ENCODE measurements around the gene RABGEF1.
A peak's percentile ranks its signal among the peaks of the same experiment; 100 is the strongest.
"Not testable (repeated sequence)": the region's sequence is repeated elsewhere in the genome, so short reads cannot be mapped to it uniquely, and the experiment has no call there.

The RABGEF1 gene

GRCh38 chr7:66817208-66817795, 76.8 kb downstream of the RABGEF1 start:
- H3K9me3 Mint-ChIP-seq; H3K36me3 Mint-ChIP-seq; DNase-seq (ENCODE audit: low spot score in 2 of 2); H3K4me1 Mint-ChIP-seq; H3K27me3 Mint-ChIP-seq: not testable (repeated sequence)
- ATAC-seq (ENCODE audit: low read depth) = peak; percentile 92
- Mint-ChIP-seq H3K27ac (peak overlapping the region; percentile 77), H3K4me3 (peak overlapping the region; percentile 47)

GRCh38 chr7:66817956-66818355, 77.4 kb downstream of the RABGEF1 start:
- not testable (repeated sequence) for H3K9me3 Mint-ChIP-seq; DNase-seq (ENCODE audit: low spot score in 2 of 2); H3K4me3 Mint-ChIP-seq; H3K27me3 Mint-ChIP-seq; H3K36me3 Mint-ChIP-seq; ATAC-seq (ENCODE audit: low read depth); H3K4me1 Mint-ChIP-seq
- H3K27ac Mint-ChIP-seq = peak overlapping the region; percentile 77

DNA sequence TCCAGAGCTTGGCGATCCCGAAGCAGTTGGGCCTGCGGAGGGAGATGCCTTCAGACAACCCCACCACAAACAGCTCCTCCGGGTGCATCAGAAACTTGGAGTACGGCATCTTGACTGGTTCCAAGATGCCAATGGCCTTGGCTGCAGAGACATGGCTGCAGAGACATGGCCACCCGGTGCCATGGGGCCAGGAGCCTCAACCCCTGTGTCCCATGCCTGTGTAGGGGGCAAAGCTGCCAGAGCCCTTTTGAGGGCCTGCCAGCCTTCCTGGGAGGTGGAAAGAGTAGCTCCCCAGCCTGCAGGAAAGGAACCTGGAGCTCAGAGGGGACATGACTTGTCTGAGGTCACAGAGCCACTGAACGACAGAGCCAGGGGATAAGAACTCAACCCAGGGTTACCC, 83.5 kb downstream of the RABGEF1 start:
- Mint-ChIP-seq H3K27ac (no peak overlapping the region), H3K4me1 (no peaks in the 10 kb centered on the region), H3K36me3 (no peaks in the 10 kb centered on the region), H3K27me3 (no peaks in the 10 kb centered on the region), H3K9me3 (no peaks in the 10 kb centered on the region), H3K4me3 (no peak overlapping the region)
- no peak for ATAC-seq (ENCODE audit: low read depth)
- DNase-seq (ENCODE audit: low spot score in 2 of 2) = no peak

- not testable (repeated sequence) for H3K9me3 Mint-ChIP-seq; DNase-seq (ENCODE audit: low spot score in 2 of 2); H3K4me1 Mint-ChIP-seq; H3K36me3 Mint-ChIP-seq; H3K4me3 Mint-ChIP-seq; H3K27me3 Mint-ChIP-seq; H3K27ac Mint-ChIP-seq
- ATAC-seq (ENCODE audit: low read depth) = peak; percentile 46
Measured at GRCh38 chr7:66825538-66825937, 85.0 kb downstream of the RABGEF1 start.

GRCh38 chr7:66826649-66827048, 86.1 kb downstream of the RABGEF1 start:
- no peak overlapping the region for H3K27ac Mint-ChIP-seq
- no peaks in the 10 kb centered on the region for H3K4me1 Mint-ChIP-seq
- no peaks in the 10 kb centered on the region for H3K36me3 Mint-ChIP-seq
- H3K9me3 Mint-ChIP-seq = no peaks in the 10 kb centered on the region
- ATAC-seq (ENCODE audit: low read depth) (no peak), DNase-seq (ENCODE audit: low spot score in 2 of 2) (no peak)
- no peaks in the 10 kb centered on the region for H3K27me3 Mint-ChIP-seq
- H3K4me3 Mint-ChIP-seq = no peak overlapping the region

DNA sequence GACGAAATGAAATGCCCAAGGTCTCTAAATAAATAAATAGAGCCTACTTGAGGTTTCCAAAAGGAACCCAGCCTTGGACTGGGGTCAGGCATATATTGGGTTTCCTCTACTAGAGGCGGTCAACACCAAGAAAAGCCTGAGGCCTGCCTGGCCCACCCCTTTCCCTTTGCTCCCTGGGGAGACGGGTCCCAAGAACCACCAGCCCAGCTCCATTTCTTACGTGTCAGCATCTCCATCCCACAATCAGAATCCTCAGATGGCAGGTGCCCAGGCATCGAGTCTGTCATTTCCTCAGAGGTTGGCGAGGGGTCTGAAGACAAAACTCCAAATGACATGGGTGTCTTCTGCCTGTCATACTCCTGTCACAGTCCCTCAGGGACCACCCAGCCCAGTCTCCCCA, 90.4 kb downstream of the RABGEF1 start:
- not testable (repeated sequence) for H3K27ac Mint-ChIP-seq; DNase-seq (ENCODE audit: low spot score in 2 of 2); H3K36me3 Mint-ChIP-seq; H3K27me3 Mint-ChIP-seq; H3K9me3 Mint-ChIP-seq; ATAC-seq (ENCODE audit: low read depth); H3K4me3 Mint-ChIP-seq; H3K4me1 Mint-ChIP-seq

DNA sequence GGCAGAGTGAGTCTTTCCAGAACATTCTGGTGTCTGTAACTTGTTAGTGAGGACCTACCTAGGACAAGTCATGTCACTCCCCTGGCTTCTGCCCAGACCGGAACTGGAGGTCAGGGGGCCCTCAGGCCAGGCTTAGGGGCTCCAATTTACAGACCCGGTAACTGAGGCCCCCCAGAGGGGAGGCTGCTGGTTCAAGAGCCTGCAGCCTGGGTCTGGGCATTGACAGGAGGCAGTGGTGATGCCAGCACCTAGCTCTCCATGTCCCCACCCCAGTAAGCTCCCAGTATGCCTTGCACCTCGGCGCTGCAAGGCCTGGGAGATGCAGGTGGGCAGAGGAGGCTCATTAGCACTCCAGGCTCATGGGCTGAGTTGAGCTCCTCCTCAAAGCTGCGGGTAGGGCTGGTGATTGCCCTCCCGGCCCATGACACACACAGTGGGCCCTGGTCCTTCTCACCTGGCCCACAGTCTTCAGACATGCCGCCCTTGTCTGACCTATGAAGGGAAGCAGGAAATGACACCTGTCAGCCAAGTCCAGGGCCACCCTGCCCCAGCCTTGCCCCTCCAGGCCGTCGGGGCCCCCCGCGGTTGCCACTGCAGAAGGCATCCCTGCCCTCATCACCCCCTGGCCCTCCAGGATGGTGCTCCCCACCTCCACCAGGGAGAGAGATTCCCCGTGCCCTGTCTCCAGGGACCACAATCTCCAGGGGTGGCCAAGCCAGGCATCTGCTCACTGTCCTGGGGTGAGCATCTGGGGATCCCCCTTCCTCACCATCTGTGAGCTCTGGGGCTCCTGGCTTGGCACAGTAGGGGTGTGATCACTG, 92.2 kb downstream of the RABGEF1 start:
- no peaks in the 10 kb centered on the region for H3K27me3 Mint-ChIP-seq
- H3K4me3 Mint-ChIP-seq = no peak overlapping the region
- no peaks in the 10 kb centered on the region for H3K9me3 Mint-ChIP-seq
- H3K36me3 Mint-ChIP-seq = no peaks in the 10 kb centered on the region
- ATAC-seq (ENCODE audit: low read depth) (no peak), DNase-seq (ENCODE audit: low spot score in 2 of 2) (no peak)
- no peaks in the 10 kb centered on the region for H3K4me1 Mint-ChIP-seq
- H3K27ac Mint-ChIP-seq = no peak overlapping the region

DNA sequence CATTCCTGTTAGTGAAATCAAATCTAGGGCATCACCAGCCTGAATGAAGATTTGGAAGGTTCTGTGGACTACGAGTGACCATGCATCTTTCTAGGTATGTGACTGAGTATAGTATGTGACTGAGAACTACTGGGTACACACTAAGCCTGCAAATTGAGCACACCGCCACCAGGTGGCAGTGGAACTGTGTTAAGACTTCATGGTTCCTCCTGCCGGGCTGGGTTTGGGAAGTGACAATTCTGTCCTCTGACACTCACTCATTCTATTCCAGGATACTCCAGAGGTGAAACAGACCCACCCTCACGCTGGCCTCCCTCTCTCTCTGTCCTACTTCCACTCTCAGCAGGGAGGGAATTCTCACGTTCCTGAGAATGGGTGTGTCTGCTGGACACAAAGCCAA, 96.5 kb downstream of the RABGEF1 start:
- Mint-ChIP-seq H3K27ac (no peak overlapping the region), H3K27me3 (no peaks in the 10 kb centered on the region), H3K4me3 (no peak overlapping the region), H3K9me3 (no peaks in the 10 kb centered on the region), H3K36me3 (no peaks in the 10 kb centered on the region), H3K4me1 (no peaks in the 10 kb centered on the region)
- DNase-seq (ENCODE audit: low spot score in 2 of 2) = no peak
- ATAC-seq (ENCODE audit: low read depth) = no peak

DNA sequence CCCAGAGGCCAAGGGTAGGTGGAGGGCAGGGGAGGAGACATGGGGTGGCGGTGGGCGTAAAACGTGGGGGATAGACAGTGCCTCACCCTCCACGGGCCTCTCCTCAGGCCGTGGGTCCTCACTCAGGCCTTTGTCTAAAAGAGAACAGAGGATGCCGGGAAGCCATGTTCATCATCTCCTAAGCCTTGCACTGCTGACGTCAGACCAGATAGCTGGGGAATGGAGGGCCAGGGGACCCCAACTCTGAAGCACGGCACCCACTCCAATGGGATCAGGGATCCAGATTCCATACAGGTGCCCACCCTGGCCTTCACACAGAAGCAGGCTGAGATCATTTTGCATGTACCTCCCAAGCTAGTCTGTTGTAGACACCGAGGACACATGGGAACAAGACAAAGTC, 97.1 kb downstream of the RABGEF1 start:
- no peak overlapping the region for H3K27ac Mint-ChIP-seq
- ATAC-seq (ENCODE audit: low read depth) (no peak), DNase-seq (ENCODE audit: low spot score in 2 of 2) (no peak)
- H3K27me3 Mint-ChIP-seq = no peaks in the 10 kb centered on the region
- H3K4me3 Mint-ChIP-seq = no peak overlapping the region
- no peaks in the 10 kb centered on the region for H3K36me3 Mint-ChIP-seq
- no peaks in the 10 kb centered on the region for H3K4me1 Mint-ChIP-seq
- H3K9me3 Mint-ChIP-seq = no peaks in the 10 kb centered on the region

DNA sequence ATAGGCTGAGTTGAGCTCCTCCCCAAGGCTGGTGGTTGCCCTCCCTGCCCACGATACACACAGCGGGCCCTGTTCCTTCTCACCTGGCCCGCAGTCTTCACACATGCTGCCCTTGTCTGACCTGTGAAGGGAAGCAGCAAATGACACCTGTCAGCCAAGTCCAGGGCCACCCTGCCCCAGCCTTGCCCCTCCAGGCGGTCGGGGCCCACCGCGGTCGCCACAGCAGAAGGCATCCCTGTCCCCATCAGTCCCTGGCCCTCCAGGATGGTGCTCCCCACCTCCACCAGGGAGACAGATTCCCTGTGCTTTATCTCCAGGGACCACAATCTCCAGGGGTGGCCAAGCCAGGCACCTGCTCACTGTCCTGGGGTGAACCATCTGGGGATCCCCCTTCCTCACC, 99.3 kb downstream of the RABGEF1 start:
- Mint-ChIP-seq H3K36me3 (no peaks in the 10 kb centered on the region), H3K27ac (no peak overlapping the region), H3K27me3 (no peaks in the 10 kb centered on the region), H3K9me3 (no peaks in the 10 kb centered on the region), H3K4me1 (peaks cover 5% of the 10 kb centered on the region), H3K4me3 (no peak overlapping the region)
- ATAC-seq (ENCODE audit: low read depth) (no peak), DNase-seq (ENCODE audit: low spot score in 2 of 2) (no peak)

DNA sequence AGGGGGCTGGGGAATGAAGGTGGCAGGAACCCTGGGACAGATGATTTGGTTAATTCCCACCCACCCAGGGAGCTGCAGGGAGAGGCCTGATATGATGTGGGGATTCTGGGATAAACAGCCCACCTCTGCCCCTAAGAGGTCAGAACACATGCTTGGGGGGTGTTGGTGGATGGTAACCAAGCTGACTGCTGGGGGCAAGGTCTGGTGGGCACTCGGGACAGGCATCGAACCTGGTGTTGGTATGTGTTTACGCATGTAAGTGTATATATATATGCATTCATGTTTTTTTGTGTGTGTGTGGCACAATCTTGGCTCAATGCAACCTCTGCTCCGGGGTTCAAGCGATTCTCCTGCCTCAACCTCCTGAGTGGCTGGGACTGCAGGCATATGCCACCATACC, 99.8 kb downstream of the RABGEF1 start:
- H3K4me3 Mint-ChIP-seq = no peak overlapping the region
- H3K4me1 Mint-ChIP-seq = peaks cover 5% of the 10 kb centered on the region
- no peak for ATAC-seq (ENCODE audit: low read depth)
- no peak for DNase-seq (ENCODE audit: low spot score in 2 of 2)
- H3K27ac Mint-ChIP-seq = no peak overlapping the region
- H3K9me3 Mint-ChIP-seq = no peaks in the 10 kb centered on the region
- no peaks in the 10 kb centered on the region for H3K36me3 Mint-ChIP-seq
- no peaks in the 10 kb centered on the region for H3K27me3 Mint-ChIP-seq

DNA sequence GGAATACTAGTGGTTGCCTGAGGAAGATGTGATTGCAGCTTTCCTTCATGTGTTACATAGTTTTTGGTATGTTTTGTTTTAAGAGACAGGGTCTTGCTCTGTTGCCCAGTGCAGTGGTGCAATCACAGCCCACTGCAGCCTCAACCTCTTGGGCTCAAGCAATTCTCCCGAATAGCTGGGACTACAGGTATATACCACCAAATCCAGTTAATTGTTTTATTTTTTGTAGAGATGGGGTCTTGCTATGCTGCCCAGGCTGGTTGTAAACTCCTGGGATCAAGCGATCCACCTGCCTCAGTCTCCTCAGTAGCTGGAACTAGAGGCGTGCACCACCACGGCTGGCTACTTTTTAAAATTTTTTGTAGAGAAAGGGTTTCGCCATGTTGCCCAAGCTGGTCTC, 101.4 kb downstream of the RABGEF1 start:
- Mint-ChIP-seq H3K4me3 (no peak overlapping the region), H3K36me3 (no peaks in the 10 kb centered on the region), H3K27me3 (no peaks in the 10 kb centered on the region), H3K9me3 (no peaks in the 10 kb centered on the region), H3K4me1 (peaks cover 8% of the 10 kb centered on the region), H3K27ac (no peak overlapping the region)
- DNase-seq (ENCODE audit: low spot score in 2 of 2) = no peak
- no peak for ATAC-seq (ENCODE audit: low read depth)

GRCh38 chr7:66843492-66843891, 103.0 kb downstream of the RABGEF1 start:
- H3K27me3 Mint-ChIP-seq; H3K36me3 Mint-ChIP-seq; DNase-seq (ENCODE audit: low spot score in 2 of 2); ATAC-seq (ENCODE audit: low read depth); H3K9me3 Mint-ChIP-seq: not testable (repeated sequence)
- Mint-ChIP-seq H3K4me3 (peak overlapping the region; percentile 99), H3K4me1 (peaks cover 11% of the 10 kb centered on the region), H3K27ac (peak overlapping the region; percentile 97)

- H3K4me1 Mint-ChIP-seq = peaks cover 11% of the 10 kb centered on the region
- peak overlapping the region; percentile 99 for H3K4me3 Mint-ChIP-seq
- no peaks in the 10 kb centered on the region for H3K36me3 Mint-ChIP-seq
- H3K27ac Mint-ChIP-seq = peak overlapping the region; percentile 97
- no peaks in the 10 kb centered on the region for H3K9me3 Mint-ChIP-seq
- peak; percentile 99 to 100 for DNase-seq (ENCODE audit: low spot score in 2 of 2)
- H3K27me3 Mint-ChIP-seq = no peaks in the 10 kb centered on the region
- peak; percentile 90 for ATAC-seq (ENCODE audit: low read depth)
Measured at GRCh38 chr7:66844552-66845378, 104.2 kb downstream of the RABGEF1 start.
